ENCODE results near the gene RNF31.

Gene RNF31

GRCh38 chr14:24204163-24205146 is 57.2 kb downstream of the RNF31 start:
- no peak for TF ChIP-seq CTCF (IDR thresholded peaks at IDR 0.05; ENCODE audit: low read length, missing control alignments)
- H3K4me3 ChIP-seq (replicated peaks; ENCODE audit: low read depth, low read length) = no peak overlapping the region
- no peak for DNase-seq (ENCODE audit: low read depth)

DNA sequence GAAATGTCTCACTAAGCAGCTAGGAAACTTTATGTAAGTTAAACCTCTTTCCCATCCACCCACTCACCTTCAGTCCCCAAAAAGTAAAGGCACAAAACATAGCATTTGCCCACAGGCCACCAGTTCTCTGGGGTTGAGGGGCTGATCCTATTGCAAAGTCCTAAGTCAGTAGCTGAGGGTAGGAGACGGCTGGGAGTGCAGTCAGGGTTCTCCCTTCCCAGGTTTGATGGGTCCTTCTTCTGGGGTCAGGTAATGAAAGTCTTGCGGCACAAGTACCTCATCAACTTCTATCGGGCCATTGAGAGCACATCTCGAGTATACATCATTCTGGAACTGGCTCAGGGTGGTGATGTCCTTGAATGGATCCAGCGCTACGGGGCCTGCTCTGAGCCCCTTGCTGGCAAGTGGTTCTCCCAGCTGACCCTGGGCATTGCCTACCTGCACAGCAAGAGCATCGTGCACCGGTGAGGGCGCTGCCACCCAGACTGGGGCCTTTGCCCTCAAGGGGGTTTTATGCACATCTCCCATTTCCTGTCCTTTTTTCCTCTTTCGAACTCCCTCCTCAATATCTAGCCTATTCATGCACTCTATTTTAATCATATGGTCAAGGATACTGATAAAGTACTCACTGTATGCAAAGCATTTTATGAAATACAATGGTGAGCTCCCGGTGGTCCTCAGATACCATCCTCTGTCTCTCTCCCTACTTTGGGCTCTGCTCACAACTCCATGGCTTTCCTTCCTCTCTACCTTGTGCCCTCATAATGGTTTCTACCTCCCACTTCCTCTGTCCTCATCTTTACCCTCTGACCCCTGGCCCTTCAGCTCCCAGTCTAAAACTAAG is 59.2 kb downstream of the RNF31 start:
- H3K4me3 ChIP-seq (replicated peaks; ENCODE audit: low read depth, low read length) = no peak overlapping the region
- TF ChIP-seq CTCF (IDR thresholded peaks at IDR 0.05; ENCODE audit: low read length, missing control alignments) = no peak
- no peak for DNase-seq (ENCODE audit: low read depth)

DNA sequence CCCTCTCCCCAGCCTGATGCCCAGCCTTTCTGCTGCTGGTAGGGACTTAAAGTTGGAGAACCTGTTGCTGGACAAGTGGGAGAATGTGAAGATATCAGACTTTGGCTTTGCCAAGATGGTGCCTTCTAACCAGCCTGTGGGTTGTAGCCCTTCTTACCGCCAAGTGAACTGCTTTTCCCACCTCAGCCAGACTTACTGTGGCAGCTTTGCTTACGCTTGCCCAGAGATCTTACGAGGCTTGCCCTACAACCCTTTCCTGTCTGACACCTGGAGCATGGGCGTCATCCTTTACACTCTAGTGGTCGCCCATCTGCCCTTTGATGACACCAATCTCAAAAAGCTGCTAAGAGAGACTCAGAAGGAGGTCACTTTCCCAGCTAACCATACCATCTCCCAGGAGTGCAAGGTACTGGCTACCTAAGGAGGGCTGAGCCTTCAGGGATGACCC is 59.8 kb downstream of the RNF31 start:
- no peak for DNase-seq (ENCODE audit: low read depth)
- no peak for TF ChIP-seq CTCF (IDR thresholded peaks at IDR 0.05; ENCODE audit: low read length, missing control alignments)

GRCh38 chr14:24207625-24208024 is 60.3 kb downstream of the RNF31 start:
- no peak overlapping the region for H3K4me3 ChIP-seq (replicated peaks; ENCODE audit: low read depth, low read length)
- TF ChIP-seq CTCF (IDR thresholded peaks at IDR 0.05; ENCODE audit: low read length, missing control alignments) = no peak
- no peak for DNase-seq (ENCODE audit: low read depth)

More for the DNA sequence above, 59.8 kb downstream of the RNF31 start:
- H3K4me3 ChIP-seq (replicated peaks; ENCODE audit: low read depth, low read length) = no peak overlapping the region
